GM18499 (cell line): Measurements from ENCODE around the gene MST1R.
A peak's percentile ranks its signal among the peaks of the same experiment; 100 is the strongest.
"Not testable (repeated sequence)": the region's sequence is repeated elsewhere in the genome, so short reads cannot be mapped to it uniquely, and the experiment has no call there.

Experiments used
- ATAC-seq: cut with Tn5 transposase; IDR thresholded peaks from one replicate; pipeline ENCODE4 v1.9.1; 2021; ENCODE audit warnings: moderate number of reproducible peaks; ENCODE audit not compliant: insufficient read depth, unreplicated experiment

MST1R gene

DNA sequence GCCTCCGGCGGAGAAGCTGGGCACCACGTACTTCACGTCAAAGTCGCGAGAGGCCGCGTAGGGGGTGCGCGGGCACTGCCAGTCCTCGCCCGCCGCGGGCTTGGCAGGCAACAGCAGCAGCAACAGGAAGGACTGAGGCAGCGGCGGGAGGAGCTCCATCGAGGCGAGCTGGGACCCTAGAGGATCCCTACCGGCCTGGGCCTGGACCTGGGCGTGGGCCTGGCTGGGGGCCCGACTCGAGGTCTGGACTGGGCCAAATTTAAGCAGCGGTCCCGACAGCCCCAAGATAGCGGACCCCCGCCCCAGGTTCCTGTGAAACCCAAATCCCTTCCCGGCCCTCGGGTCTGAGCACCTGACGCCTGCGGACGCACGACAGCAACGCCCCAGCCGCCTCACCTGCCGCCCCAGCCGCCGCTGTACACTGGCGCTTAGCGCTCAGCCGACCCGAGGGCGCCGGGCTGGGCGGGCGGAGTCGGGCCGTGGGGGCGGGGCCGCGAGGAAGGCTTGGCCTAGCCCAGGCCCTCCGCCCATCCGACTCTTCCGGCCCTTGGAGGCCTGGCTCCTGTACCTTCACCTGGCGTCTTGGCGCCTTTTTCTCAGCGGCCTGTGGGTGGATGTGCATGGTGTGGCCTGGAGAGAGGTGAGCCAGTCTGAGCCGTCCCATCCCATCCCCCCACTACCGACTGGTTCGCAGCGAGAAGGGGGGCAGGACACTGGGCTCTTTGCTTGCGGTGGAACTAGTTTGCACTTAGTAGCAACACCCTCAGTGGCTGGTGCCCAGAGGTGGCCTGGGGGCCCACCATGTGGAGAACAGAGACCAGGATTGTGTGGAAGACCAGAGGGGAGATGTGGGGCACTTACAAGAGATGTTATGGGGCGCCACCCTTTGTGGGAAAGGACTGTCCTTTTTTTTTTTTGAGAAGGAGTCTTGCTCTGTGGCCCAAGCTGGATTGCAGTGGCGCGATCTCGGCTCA is at the start of gene MST1R:
TSS of gene MST1R (minus strand) at position 423 of the 974 bp plus-strand sequence. CDS start at position 159, 264 bp downstream.
- ATAC-seq = no peak

DNA sequence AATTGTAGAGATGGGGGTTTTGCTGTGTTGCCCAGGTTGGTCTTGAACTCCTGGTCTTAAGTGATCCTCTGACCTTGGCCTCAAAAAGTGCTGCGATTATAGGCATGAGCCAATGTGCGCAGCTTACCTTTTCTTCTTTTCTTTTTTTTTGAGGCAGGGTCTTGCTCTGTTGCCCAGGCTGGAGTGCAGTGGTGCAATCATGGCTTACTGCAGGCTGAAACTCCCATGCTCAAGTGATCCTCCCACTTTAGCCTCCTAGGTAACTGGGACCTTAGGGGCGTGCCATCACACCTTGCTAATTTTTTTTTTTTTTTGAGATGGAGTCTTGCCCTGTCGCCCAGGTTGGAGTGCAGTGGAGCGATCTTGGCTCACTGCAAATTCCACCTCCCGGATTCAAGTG is 49.3 kb upstream of the MST1R start:
- ATAC-seq = no peak

- no peak for ATAC-seq
Measured at GRCh38 chr3:49942651-49943050, 39.0 kb upstream of the MST1R start.

- no peak for ATAC-seq
Measured at GRCh38 chr3:49940667-49941249, 37.1 kb upstream of the MST1R start.

GRCh38 chr3:49939858-49940666 is 36.4 kb upstream of the MST1R start, which contains the start of gene RBM6:
TSS of gene RBM6 (plus strand) at chr3:49940150. CDS start at chr3:49962642, 22,492 bp downstream.
- peak; percentile 70 for ATAC-seq

DNA sequence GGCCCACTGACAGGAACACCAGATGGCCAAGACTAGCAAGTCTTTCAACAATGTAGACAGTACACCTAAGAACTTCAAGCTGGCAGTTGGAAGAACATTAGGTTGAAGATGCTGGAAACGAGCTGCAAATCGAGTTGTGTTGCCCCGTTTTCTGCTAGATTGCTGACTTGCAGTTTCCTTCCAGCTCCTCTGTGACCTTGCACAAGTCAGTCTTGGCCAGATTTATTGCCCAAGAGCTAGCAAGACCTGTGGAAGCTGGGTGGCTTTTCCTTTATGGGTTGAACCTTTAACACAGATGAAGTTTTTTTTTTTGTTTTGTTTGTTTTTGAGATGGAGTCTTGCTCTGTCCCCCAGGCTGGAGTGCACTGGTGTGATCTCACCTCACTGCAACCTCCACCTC is 33.4 kb upstream of the MST1R start:
- ATAC-seq = no peak

DNA sequence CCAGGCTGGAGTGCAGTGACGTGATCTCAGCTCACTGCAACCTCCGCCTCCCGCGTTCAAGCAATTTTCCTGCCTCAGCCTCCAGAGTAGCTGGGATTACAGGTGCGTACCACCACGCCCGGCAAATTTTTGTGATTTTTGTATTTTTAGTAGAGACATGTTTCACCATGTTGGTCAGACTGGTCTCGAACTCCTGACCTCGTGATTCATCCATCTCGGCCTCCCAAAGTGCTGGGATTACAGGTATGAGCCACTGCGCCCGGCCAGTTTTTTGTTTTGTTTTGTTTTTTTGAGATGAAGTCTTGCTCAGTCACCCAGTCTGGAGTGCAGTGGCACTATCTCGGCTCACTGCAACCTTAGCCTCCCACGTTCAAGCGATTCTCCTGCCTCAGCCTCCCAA is 28.6 kb upstream of the MST1R start:
- ATAC-seq = not testable (repeated sequence)

DNA sequence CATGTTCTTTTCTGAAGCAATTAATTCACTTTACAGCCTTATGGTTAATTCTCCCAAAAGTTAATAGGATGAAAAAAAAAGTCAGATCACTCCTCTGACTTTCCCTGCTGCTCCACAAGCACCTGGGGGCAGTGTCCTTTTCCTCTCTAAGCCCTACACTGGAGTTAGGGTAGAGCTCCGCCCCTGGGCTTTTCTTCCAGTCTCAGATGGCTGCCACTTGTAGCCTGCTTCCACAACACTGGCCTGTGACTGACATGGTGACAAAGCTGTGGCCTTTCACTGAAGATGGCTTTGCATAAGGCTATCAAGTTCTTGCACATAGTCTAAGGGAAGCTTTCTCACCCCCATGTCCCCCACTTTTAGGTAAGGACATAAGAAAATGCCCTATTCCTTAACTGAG is 27.2 kb upstream of the MST1R start:
- ATAC-seq = no peak

GRCh38 chr3:49930168-49930690 is 26.6 kb upstream of the MST1R start:
- no peak for ATAC-seq

DNA sequence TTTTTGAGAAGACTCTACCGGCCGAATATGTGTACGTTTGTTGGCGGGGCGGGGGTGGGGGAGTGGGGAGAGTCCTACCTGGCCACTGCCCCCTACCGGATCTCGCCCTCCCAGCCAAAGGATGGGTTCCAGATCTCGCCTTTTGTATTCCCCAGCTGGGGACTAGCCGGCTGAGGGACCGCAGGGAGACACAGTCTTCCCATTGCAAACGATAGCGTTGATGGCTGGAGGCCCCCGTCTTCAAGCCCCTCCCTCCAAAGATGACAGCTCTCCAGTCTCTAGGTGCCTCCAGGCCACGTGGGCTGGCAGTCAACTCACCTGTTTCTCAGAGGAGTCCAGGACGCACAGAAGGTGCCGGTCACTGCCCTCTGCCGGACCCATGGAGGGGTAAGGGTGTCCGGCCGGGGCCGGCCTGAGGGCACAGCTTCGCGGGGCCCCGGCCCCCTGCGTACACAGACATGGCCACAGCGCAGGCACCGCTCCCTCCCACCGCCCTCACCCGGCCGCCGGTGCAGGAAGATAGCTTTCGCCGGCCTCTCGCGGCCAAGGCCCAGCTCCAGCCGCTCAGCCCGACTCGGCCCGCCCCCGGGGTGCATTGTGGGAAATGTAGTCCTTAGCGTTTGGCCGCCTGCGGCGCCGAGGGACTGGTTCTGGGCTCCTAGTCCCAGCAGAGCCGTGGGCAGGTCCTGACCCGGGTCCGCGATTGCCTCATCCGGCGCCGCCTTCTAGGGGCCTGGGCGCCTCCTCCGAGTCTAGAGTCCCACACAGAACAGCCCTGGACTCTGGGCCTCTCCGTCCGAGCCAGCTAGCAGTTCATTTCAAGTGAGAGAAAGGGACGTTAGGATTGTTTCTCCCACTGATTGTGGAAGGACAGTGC is 25.9 kb upstream of the MST1R start, which contains the start of gene MON1A:
TSS of gene MON1A (minus strand) at position 521 of the 877 bp plus-strand sequence. CDS start 16,465 bp downstream, outside the sequence.
- ATAC-seq = no peak

DNA sequence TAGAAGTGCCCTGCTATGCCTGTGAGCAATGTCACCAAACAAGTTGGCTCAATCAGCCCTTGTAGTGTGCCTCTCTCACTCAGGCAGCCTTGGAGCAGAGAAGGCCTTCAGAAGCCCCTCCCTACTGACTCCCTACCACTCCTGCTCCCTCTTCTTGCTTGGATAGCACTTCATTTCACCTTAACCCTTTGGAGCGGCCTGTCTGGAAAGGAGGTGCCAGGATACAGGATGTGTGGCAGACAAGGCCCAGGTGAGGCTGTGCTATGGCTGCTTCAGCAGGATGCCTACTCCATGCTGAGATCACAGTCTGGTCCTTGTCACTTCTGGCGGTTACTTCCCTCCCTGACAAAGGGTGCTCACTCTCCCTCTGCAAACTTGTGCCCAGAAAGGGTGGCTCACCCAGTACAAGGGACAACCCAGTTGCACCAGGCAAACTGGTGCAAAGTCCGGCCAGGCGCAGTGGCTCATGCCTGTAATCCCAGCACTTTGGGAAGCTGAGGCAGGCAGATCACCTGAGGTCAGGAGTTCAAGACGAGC is 24.9 kb upstream of the MST1R start:
- ATAC-seq = no peak

DNA sequence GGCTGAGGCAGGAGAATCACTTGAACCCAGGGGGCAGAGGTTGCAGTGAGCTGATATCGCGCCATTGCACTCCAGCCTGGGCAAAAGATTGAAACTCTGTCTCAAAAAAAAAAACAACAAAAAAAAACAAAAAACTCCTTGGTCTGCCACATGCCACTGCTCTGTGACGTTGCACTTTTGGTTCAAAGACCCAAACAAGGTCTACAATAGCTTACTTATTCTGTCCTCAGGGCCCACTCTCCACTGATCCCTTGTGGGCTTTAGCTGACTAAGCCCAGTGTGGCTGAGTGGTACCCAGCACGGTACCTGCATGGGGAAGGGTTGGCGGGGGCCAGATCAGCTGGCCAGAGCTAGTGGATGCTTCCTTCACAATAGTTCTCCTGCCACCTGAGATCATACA is 24.1 kb upstream of the MST1R start:
- ATAC-seq = no peak

- no peak for ATAC-seq
Measured at GRCh38 chr3:49926117-49926728, 22.6 kb upstream of the MST1R start.

DNA sequence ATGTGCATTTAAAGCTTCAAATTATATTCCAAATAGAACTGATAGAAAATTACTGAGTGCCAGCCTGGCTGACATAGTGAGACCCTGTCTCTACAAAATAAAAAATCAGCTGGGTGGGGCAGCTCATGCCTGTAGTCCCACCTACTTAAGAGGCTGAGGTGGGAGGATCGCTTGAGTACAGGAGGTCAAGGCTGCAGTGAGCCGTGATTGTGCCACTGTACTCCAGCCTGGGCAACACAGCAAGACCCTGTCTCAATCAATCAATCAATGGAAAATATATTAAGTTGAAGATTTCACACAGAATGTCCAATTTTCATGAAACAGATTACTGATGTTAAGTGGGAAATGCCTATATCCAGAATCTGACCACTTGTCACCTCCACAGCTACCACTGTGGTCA is 21.8 kb upstream of the MST1R start:
- no peak for ATAC-seq

DNA sequence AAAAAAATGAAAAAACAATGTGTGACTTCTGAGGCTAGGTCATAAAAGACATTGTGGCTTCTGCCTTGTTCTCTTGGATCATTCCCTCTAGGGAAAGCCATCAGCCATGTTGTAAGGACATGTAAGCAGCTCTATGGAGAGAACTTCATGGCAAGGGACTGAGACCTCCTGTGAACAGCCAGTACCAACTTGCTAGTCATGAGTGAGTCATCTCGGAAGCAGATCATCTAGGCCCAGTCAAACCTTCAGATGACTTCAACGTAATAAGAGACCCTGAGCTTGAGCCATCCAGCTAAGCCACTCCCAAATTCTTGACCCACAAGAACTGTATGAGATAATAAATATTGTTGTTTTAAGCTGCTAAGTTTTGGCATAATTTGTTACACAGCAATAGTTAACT is 21.0 kb upstream of the MST1R start:
- no peak for ATAC-seq

DNA sequence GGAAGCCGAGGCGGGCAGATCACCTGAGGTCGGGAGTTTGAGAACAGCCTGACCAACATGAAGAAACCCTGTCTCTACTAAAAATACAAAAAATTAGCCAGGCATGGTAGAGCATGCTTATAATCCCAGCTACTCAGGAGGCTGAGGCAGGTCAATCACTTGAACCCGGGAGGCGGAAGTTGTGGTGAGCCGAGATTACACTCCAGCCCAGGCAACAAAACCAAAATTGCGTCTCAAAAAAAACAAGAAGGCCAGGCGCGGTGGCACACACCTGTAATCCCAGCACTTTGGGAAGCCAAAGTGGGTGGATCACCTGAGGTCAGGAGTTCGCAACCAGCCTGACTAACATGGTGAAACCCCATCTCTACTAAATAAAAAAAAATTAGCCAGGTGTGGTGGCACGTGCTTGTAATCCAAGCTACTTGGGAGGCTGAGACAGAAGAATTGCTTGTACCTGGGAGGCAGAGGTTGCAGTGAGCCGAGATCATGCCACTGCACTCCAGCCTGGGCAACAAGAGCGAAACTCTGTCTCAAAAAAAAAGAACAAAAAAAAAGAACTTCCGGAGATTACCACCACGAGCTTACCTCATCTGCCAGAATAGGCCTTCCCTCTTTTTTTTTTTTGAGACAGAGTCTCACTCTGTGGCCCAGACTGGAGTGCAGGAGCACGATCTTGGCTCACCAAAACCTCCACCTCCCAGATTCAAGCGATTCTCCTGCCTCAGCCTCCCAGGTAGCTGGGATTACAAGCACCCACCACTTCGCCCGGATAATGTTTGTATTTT is 14.3 kb upstream of the MST1R start:
- not testable (repeated sequence) for ATAC-seq

- no peak for ATAC-seq
Measured at GRCh38 chr3:49916686-49917085, 13.0 kb upstream of the MST1R start.

GRCh38 chr3:49914906-49915305 is 11.2 kb upstream of the MST1R start:
- no peak for ATAC-seq
